ENCODE measurements around the gene CHD6. TPM values are rescaled to one million over a fixed set of nuclear protein-coding genes. Genes with fewer than 3 reads are reported as not detected.
A peak's percentile ranks its signal among the peaks of the same experiment; 100 is the strongest.

The CHD6 gene
- polyA plus RNA-seq (2012; ENCODE audit: insufficient read depth, insufficient read length): 16.0 TPM

- peak; percentile 99 for DNase-seq (ENCODE audit: low read depth, low spot score)
- H3K4me3 ChIP-seq (ENCODE audit: low read length): peak within 1 kb of the TSS; percentile 76
Measured at GRCh38 chr20:41617902-41618806, at the start of gene CHD6. Gene CHD6, minus strand, starts transcription at chr20:41618377. Its CDS starts 67,040 bp downstream, at chr20:41551337.

- DNase-seq (ENCODE audit: low read depth, low spot score): peak; percentile 47
Measured at GRCh38 chr20:41664584-41664983, 46.4 kb upstream of the CHD6 start.

GRCh38 chr20:41657655-41658054 is 39.5 kb upstream of the CHD6 start:
- H3K4me3 ChIP-seq (ENCODE audit: low read length): no peak overlapping the region
- no peak for DNase-seq (ENCODE audit: low read depth, low spot score)

More at GRCh38 chr20:41664584-41664983, 46.4 kb upstream of the CHD6 start:
- no peak overlapping the region; the same call in 1 of the 2 replicates for H3K4me3 ChIP-seq (ENCODE audit: low read length)

GRCh38 chr20:41655962-41656618 is 37.9 kb upstream of the CHD6 start:
- H3K4me3 ChIP-seq (ENCODE audit: low read length): no peak overlapping the region
- no peak for DNase-seq (ENCODE audit: low read depth, low spot score)

- H3K4me3 ChIP-seq (ENCODE audit: low read length): no peak overlapping the region
- no peak for DNase-seq (ENCODE audit: low read depth, low spot score)
Measured at GRCh38 chr20:41654884-41655283, 36.7 kb upstream of the CHD6 start.

GRCh38 chr20:41654292-41654691 is 36.1 kb upstream of the CHD6 start:
- H3K4me3 ChIP-seq (ENCODE audit: low read length): no peak overlapping the region
- DNase-seq (ENCODE audit: low read depth, low spot score): no peak

- DNase-seq (ENCODE audit: low read depth, low spot score): no peak
- H3K4me3 ChIP-seq (ENCODE audit: low read length): no peak overlapping the region
Measured at GRCh38 chr20:41650231-41650948, 32.2 kb upstream of the CHD6 start.

GRCh38 chr20:41649489-41649888 is 31.3 kb upstream of the CHD6 start:
- no peak overlapping the region for H3K4me3 ChIP-seq (ENCODE audit: low read length)
- no peak for DNase-seq (ENCODE audit: low read depth, low spot score)

- H3K4me3 ChIP-seq (ENCODE audit: low read length): no peak overlapping the region
- DNase-seq (ENCODE audit: low read depth, low spot score): no peak
Measured at GRCh38 chr20:41645372-41645771, 27.2 kb upstream of the CHD6 start.

GRCh38 chr20:41643504-41643938 is 25.3 kb upstream of the CHD6 start:
- no peak overlapping the region for H3K4me3 ChIP-seq (ENCODE audit: low read length)
- no peak for DNase-seq (ENCODE audit: low read depth, low spot score)

GRCh38 chr20:41639630-41640029 is 21.5 kb upstream of the CHD6 start:
- DNase-seq (ENCODE audit: low read depth, low spot score): no peak
- no peak overlapping the region for H3K4me3 ChIP-seq (ENCODE audit: low read length)

GRCh38 chr20:41638456-41638855 is 20.3 kb upstream of the CHD6 start:
- H3K4me3 ChIP-seq (ENCODE audit: low read length): no peak overlapping the region
- no peak for DNase-seq (ENCODE audit: low read depth, low spot score)

GRCh38 chr20:41635158-41635557 is 17.0 kb upstream of the CHD6 start:
- no peak for DNase-seq (ENCODE audit: low read depth, low spot score)
- H3K4me3 ChIP-seq (ENCODE audit: low read length): no peak overlapping the region

- H3K4me3 ChIP-seq (ENCODE audit: low read length): no peak overlapping the region
- DNase-seq (ENCODE audit: low read depth, low spot score): no peak
Measured at GRCh38 chr20:41632896-41633295, 14.7 kb upstream of the CHD6 start.

GRCh38 chr20:41631826-41632225 is 13.6 kb upstream of the CHD6 start:
- no peak for DNase-seq (ENCODE audit: low read depth, low spot score)
- no peak overlapping the region for H3K4me3 ChIP-seq (ENCODE audit: low read length)

GRCh38 chr20:41630846-41631245 is 12.7 kb upstream of the CHD6 start:
- DNase-seq (ENCODE audit: low read depth, low spot score): no peak
- no peak overlapping the region for H3K4me3 ChIP-seq (ENCODE audit: low read length)

GRCh38 chr20:41627611-41628244 is 9.6 kb upstream of the CHD6 start:
- no peak for DNase-seq (ENCODE audit: low read depth, low spot score)
- H3K4me3 ChIP-seq (ENCODE audit: low read length): no peak overlapping the region

GRCh38 chr20:41627001-41627495 is 8.9 kb upstream of the CHD6 start:
- no peak overlapping the region for H3K4me3 ChIP-seq (ENCODE audit: low read length)
- DNase-seq (ENCODE audit: low read depth, low spot score): no peak
